GM18507 (cell line): ENCODE results near the gene CSNK1A1L.
"Not testable (repeated sequence)": the region's sequence is repeated elsewhere in the genome, so short reads cannot be mapped to it uniquely, and the experiment has no call there.

Source experiments
- DNase-seq: peaks from one replicate; pipeline ENCODE4 v3.0.0; 2011; ENCODE audit warnings: low read depth; ENCODE audit not compliant: insufficient read length; ENCODE audit errors: extremely low spot score
- FAIRE-seq: peaks from 2 replicates; lab custom pipeline; 2011; peaks lifted over from hg19 to GRCh38; lab: Jason Lieb, UNC

CSNK1A1L gene

DNA sequence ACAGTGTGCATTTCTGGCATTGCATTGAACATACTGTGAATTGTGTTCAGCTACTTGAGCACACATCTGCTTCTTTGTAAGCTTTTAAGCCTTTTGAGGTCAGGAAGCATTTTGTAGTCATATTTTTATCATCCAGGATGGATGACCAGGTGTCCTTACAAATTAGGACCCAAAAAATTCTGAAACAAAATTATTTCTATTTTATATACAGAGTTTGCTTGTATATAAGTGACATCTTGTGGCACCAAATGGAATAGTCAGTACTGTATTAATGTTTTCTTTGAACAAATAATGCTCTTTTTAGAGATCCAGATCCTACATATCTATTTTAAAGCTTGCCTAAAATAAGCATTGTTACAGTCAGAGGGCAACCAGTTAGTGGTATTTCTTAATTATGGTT, 36.5 kb downstream of the CSNK1A1L start:
- DNase-seq = no peak
- no peak for FAIRE-seq

DNA sequence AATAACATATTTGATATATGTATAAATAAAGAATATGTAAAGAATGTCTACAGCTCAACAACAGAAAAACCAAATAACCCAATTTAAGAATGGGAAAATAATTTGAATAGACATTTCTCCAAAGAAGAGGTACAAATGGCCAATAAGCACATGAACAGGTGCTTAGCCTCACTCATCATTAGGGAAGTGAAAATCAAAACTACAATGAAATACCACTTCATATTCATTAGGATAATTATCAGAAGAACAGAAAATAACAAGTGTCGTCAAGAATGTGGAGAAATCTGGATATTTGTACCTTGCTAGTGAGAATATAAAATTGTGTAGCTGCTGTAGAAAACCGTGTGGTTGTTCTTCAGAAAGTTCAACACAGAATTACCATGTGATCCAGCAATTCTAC, 37.6 kb downstream of the CSNK1A1L start:
- DNase-seq = no peak
- no peak for FAIRE-seq

DNA sequence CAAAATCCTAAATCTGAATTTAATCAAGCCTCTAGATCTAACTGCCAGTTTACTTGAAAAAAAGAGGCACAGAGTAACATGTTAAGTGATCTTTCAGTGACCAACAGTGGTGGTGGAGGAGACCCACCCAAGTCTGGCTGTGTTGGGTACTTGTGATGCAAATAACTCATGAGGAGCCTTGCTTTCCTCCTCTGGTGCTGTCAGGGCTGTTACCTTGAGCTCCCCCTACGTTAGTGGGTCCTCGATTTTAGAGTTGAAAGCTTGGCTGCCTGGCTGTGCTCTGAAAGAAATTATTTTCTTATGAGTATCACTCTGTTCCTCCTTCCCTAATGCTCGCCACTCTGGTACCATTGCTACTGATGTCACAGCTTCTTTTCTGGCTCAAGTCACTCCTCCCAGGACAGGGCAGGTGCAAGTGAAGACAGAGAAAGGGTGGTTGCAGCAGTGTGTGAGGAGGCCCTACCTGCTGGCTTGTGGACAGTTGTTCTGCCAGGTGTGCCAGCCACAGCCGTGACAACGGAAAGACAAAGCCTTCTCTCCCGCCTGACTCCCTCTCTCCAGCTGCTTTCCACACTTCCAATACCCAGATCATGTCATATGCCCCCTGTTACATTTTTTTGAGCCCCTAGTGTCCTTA, 39.5 kb downstream of the CSNK1A1L start:
- no peak for FAIRE-seq
- DNase-seq = no peak

DNA sequence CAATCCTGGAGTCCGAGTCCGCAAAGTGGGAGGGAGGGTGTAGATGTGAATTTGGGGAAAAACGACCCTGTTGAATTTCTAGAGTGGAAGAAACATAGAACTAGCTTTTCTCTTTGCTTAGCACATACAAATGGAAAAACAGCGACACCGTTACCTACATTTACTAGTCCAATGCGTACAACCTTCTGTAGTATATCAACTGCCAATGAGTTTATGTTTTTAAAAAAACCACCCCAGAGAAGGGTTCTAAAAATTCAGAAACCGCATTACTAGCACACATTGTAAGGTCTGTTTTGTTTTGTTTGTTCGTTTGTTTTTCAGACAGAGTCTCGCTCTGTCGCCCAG, 45.6 kb downstream of the CSNK1A1L start:
- FAIRE-seq (no peak), DNase-seq (no peak)

DNA sequence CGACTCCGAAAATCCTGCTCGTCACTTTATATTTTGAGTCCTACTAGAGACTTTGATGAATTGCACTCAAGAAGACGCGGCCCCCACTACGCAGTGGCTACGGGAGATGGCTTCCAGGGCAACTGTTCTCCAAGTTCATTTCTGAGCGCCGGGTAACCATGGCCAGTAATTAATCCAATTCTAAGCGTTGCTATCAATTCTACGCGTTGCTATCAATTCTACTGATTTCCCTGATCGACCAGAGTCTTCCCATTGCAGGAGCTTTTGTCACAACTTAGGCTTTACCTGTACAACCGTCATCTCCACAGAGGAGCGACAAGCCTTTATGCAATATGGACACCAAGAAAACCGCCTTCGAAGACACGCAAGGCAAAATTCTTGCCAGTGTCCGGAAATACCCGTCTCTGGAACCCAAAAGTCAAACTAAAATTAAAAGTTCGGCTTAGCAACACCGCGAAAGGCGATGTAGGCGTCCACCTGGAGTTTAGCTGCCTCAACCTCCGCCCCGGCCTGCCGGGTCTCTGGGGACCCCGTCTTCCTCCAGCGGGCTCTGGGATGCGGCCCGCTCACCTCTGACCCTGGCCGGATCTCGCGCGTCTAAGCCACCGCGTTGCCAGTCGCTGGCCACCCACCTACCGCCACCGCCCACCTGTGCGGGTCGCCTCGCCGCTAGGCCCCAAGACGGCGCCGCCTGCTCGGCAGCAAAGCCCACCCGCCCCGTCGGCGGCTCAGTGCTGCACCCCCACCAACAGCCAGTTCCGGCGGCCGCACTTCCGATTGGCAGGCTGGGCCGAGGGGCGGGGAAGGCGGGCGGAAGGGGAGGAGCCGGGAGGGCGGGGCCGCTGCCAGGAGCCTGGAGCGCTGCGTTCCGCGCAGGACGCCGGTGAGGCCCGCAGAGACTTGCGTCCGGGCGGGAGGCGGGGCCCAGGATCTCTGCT, 46.3 kb downstream of the CSNK1A1L start, which contains the start of gene SUPT20H:
SUPT20H (minus strand) TSS at position 779 of the 938 bp plus-strand sequence. CDS start 8,198 bp downstream, outside the sequence.
- peak; percentile 77 for DNase-seq
- peak; percentile 89 for FAIRE-seq

- DNase-seq, FAIRE-seq: not testable (repeated sequence)
Measured at GRCh38 chr13:37056228-37056627, 49.2 kb downstream of the CSNK1A1L start.
